HG02973 (cell line): ENCODE results near the gene ANTXRL.
"Not testable (repeated sequence)": the region's sequence is repeated elsewhere in the genome, so short reads cannot be mapped to it uniquely, and the experiment has no call there.

ENCODE experiments used
- ATAC-seq: cut with Tn5 transposase; IDR thresholded peaks from one replicate; pipeline ENCODE4 v1.9.1; 2021; ENCODE audit warnings: moderate library complexity; ENCODE audit not compliant: unreplicated experiment

Gene ANTXRL

DNA sequence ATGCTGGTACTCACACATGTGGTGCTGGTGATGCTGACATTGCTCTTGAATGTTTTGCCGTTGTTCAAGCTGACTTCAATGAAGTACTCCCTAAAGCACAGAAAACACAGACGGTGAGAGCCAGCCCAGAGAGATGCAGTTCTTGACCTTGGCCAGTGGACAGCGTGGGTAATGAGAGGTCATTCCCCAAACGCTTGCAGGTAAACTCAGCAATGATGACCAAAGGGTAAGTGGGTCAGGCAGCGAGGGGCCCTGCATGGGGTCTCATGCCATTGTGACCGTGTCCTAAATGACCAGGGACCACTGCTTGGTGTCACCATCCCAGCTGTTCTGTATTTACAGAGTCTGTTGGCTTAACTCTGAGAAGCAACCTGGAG lies 32.8 kb upstream of the ANTXRL start:
- ATAC-seq, result no peak

GRCh38 chr10:46254467-46254866 lies 32.3 kb upstream of the ANTXRL start:
- ATAC-seq, result no peak

GRCh38 chr10:46255210-46255609 lies 31.6 kb upstream of the ANTXRL start:
- ATAC-seq, result not testable (repeated sequence)

- no peak for ATAC-seq
These were observed 30.7 kb upstream of the ANTXRL start for GRCh38 chr10:46255801-46256747.

DNA sequence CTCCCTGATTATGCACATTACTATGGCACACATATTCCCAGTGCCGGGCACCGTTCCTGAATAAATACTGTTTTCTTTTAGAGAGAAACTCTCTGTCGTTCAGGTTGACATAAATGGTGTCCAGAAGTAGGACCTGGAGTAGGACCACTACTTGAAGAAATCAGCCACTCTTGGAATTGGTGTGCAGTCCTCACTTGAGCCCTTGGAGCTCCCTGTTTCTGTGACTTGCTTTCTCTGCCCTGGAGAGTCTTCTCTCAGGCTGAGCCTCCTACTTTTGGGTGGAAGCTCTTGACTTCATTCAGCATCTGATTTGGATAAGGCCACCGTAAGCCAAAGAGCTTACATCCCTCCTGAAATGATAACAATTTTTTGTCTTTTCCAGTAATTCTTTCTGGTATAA lies 29.7 kb upstream of the ANTXRL start:
- ATAC-seq, result no peak

DNA sequence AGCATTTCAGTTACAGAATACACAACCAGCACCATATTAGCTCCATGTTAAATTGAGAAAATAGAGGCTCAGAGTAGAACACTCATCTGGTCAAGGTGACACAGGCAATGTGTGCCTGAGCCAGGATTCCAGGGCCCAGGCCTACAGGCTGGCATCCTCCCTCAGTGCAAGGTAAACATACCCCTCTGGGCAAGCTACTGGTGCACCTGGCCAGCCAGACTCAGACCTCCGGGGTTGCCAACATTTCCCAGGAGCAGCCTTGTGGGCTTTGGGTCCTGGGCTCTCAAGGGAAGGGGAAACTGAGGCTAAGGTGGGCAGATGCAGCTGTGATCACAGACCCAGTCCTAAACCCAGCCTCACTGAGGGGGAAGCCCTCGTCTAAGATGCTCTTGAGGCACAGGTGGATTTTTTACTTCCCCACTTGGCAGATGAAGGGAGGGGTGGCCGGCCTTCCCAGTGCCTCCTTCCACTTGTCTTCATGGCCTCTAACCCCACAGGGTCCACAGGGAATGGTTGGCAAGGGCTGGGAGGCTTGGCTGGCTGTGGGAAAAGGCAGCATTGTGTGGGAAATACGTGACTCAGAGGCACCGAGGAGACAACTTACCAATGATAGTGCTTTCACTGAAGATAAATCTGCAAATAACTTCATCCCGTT lies 23.8 kb upstream of the ANTXRL start:
- ATAC-seq, result not testable (repeated sequence)

- no peak for ATAC-seq
These were observed 22.9 kb upstream of the ANTXRL start for GRCh38 chr10:46263831-46264268.

DNA sequence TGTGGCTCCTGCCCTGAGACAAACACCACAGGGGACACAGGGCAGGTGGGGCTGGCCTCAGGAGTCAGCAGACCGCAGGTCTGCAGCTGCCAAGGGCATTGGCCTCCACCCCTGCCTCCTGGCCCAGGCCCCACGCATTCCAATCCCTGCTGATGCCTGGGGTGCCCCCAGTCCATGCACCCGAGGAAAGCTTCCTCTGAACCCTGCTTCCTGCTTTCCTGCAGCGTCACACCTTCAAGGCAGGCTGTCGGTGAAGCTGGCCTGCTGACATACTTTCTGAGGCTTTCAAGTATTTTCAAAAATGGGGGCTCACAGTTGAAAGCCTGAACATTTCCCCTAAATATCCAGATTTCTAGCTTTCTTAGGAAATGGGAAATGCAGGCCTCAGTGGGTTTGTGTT lies 22.5 kb upstream of the ANTXRL start:
- no peak for ATAC-seq

GRCh38 chr10:46264737-46265368 lies 21.9 kb upstream of the ANTXRL start:
- no peak for ATAC-seq

DNA sequence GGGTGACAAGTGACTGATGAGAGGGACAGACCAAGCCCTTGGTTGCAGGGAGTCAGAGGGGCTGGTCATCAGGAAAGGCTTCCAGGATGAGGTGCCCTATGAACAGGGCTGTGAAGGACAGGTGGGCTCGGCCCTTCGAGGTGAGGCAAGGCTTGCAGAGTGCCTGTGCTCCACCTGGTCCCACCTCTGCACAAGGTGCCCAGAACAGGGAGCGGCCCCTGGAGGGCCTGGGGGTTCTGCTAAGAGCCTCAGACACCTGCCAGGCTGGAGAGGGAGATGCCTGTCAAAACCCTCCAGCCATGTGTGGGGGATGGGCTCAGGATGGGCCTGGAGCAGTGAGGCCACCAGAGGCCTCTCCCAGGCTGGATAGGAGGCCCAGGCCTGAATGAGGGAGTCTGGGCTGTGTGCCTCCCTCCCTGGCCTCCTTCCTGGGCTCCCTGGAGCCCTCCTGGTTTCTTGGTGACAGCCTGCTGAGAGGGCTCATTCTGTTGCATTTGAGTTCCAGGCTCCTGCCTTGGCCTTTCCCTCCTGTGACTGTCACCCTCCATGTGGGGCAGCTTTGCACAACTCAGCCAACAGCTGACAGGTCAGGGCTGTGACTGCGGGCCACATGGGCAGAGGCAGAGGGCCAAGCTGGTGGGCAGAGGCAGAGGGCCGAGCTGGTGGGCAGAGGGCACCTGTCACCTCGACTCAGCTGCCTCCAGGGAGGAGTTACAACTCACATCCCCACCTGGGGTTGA lies 21.1 kb upstream of the ANTXRL start:
- ATAC-seq, result not testable (repeated sequence)

- ATAC-seq, result no peak
These were observed 20.4 kb upstream of the ANTXRL start for GRCh38 chr10:46266306-46266985.

DNA sequence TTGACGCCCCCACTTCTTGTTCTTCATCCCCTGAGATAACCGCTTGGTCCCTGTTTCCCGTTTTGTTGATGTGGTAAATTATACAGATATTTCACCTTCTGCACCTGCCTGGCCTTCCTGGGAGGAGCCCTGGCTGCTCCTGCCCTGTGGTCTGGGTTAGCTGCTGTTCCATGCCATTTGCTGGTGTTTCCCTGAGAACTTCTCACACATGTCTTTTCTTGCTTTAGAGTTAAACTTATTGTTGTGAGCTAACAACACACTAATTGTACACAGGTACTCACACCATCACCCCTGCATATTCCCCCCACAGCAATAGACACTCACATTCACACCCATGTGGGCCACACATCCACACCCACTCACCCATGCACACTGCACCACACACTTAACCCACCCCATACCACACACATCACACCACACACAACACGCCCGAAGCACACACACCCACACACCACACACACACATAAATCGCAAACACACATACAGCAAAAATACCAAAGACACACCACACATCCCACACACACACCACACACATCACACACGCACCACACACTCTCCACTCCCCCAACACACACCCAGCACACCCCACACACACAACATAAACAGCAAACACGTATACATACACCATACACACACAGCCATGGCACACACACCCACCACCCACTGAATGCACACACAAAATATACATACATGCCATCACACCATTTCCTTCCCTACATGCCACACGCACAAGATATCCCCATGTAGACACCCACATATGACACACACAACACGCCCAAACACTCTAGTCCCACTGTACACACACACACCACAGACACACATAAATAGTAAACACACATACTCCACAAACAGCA lies 19.4 kb upstream of the ANTXRL start:
- ATAC-seq, result no peak

DNA sequence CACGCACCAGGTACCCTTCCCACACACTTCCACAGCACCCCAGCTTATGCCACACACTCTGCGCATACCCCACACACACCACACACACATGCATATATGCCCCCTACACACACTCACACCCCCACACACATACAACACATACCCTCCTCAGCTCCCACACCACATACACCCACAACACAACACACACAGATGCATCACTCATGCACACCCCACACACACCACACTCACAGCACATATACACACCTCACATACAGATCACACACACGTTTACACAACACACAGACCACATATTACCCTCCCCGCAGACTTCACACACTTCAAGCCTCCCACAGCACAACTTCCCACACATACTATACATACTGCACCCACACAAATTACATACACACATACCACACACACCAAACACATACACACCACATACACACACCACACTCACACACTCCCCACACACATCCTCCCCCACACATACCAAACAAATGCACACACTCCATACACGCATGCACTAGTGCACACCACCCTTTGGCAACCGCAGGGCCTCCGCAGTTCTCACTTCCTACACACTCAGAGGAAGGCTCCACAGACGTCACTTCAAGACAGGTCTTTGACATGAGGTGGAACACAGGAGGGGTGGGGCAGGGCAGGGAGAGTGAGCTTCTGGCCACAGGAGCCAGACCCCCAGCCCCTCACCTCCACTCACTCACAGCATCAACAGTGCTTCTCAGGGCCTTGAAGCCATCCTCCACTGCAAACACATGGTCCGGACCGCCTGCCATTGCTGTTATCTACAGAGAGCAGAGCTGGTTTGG lies 18.5 kb upstream of the ANTXRL start:
- peak; percentile 93 for ATAC-seq

DNA sequence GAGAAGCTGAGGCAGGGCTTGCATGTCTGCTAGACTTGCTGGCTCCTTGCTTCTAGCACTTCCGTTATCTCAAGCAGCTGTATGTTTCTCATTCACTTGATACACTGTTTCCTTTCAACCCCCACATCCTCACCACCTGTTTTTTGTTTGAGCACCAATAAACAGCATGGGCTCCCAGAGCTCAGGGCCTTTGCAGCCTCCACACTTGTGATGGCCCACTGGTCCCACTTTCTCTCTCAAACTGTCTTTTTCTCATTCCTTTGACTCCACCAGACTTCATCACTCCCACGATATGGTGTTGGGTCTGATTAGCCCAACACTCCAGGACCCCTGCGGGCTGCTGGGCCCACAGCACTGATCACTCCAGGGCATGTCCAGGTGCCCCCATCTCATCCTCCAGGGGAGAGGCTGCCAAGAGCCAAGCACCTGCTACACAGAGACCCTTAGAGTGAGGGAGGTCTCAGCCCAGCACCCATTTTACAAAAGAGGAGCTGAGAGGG lies 17.2 kb upstream of the ANTXRL start:
- ATAC-seq, result not testable (repeated sequence)

DNA sequence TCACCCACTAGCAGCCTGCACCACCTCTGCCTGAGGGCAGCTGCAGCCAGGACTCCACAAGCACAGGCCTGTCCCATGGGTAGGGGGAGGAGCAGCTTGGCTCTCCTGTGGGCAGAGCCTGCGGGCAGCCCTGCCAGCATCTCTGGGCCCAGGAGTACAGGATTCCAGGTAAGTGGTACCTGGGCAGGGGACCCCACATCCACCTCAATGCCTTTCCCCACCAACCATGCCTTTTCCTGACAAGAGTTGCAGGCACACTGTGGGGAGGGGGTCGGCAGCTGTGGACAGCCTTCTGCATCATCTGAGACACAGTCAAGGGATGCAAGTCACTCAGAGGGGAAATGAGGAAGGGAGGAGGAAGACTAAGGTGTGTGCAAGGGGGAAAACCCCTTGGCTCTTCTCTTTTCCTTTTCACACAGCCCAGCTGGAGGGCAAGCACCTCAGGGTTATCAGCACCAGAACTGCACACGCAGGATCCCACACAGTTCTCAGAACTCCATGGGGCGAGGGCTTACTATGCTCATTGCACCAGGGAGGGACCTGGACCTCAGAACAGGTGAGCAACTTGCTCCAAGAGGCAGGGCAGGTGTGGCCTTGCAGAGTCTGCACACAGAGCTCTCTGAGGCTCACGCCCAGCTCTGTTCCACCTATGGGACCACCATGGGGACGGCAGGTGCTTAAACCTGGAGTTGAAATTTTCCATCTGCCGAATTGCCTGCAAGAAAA lies 16.5 kb upstream of the ANTXRL start:
- ATAC-seq, result no peak

DNA sequence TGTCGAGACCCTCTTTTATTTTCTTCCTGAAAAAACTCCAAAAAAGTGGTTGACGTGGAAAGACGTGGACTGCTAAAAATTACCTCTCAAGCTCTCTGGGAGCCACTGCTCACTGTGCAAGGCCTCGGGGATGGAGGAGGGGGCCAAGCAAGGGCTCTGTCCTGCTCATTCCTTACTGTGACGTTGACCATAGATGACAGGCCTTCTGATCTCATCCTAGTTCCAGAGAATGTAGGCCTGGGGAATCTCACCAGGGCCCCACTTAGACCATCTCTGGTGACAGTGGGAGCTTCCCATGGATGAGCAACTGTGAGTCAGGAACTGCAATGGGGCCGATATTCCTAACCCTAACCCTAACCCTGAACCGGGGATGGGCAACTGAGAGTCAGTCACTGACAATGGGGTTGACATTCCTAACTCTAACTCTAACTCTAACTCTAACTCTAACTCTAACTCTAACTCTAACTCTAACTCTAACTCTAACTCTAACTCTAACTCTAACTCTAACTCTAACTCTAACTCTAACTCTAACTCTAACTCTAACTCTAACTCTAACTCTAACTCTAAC lies 15.8 kb upstream of the ANTXRL start:
- not testable (repeated sequence) for ATAC-seq

- ATAC-seq, result not testable (repeated sequence)
These were observed 14.8 kb upstream of the ANTXRL start for GRCh38 chr10:46271795-46272499.
